Activated CD8-positive, alpha-beta memory T cell treated with anti-CD3 and anti-CD28 coated beads, Interleukin-2, amount 10 ng/mL, durations not matched to agents 7 days and 5 days (primary cell): Measurements from ENCODE around the gene HSDL2. TPM values are rescaled to one million over a fixed set of nuclear protein-coding genes. Genes with fewer than 3 reads are reported as not detected.

Experiments used
- ATAC-seq: fragments of 150-1000 bp; cut with Tn5 transposase; one replicate; pipeline ENCODE4 v1.10.0; 2021; ENCODE audit warnings: moderate library complexity
- CTCF ChIA-PET: fragments of 350-600 bp; sonication (Branson Sonifier 250); formaldehyde crosslinking; loops from one replicate; lab custom pipeline; 2021; ENCODE audit warnings: antibody characterized with exemption; lab: Charles Lee
- DNase-seq: peaks from one replicate; pipeline ENCODE4 v3.0.0-alpha.2; 2020
- H3K27ac Mint-ChIP-seq: one replicate; pipeline ENCODE4 v1.8.0; 2021; ENCODE audit warnings: mild to moderate bottlenecking, mixed read lengths
- H3K27me3 Mint-ChIP-seq: one replicate; pipeline ENCODE4 v1.8.0; 2021; ENCODE audit warnings: mixed read lengths
- H3K36me3 Mint-ChIP-seq: one replicate; pipeline ENCODE4 v1.8.0; 2021; ENCODE audit warnings: mild to moderate bottlenecking, mixed read lengths
- H3K4me1 Mint-ChIP-seq: one replicate; pipeline ENCODE4 v1.8.0; 2021; ENCODE audit warnings: mixed read lengths
- H3K4me3 Mint-ChIP-seq: one replicate; pipeline ENCODE4 v1.8.0; 2021; ENCODE audit warnings: mild to moderate bottlenecking, moderate library complexity, mixed read lengths
- H3K9me3 Mint-ChIP-seq: one replicate; pipeline ENCODE4 v1.8.0; 2022; ENCODE audit warnings: low read depth, mixed read lengths
- total RNA-seq, 2 experiments: library from RNA; stranded (reverse); gene quantifications; one replicate each; pipeline ENCODE4 v1.2.3, GENCODE V29; 2021

HSDL2 gene
- total RNA-seq: 10 to 100 TPM; 18.2 to 19.3 TPM

DNA sequence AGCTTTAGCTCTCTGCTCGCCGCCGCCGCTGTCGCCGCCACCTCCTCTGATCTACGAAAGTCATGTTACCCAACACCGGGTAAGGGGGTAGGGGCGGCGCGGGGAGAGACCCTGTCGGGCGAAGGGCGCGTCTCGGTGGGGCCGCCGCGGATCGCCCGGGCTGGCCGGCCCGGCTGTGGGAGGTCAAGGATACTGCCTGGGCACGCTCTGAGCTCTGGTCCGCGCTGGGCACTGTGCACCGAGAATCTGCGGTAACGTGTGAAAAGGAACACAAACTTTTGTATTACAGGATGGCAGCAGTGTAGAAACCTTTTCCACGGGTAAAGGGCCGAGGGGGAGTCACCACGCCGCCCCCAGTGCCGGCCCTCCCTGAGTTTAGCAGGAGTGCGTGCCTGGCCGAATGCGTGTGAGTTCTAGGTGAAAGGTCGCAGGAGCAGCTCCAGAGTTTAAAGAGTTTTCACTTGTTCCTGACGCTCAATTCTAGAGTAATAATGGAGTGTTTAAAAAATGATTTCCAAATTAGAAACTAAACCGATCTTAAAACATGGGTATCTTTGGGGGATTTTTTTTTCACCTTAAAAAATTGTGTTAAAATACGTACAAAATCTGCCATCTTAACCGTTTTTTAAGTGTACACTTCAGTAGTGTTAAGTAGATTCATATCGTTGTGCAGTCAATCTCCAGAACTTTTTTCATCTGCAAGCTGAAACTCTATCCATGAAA is at the start of gene HSDL2:
Gene HSDL2 (plus strand): TSS at position 7 of the 723 bp plus-strand sequence. CDS start 56 bp downstream, at position 63.
- Mint-ChIP-seq H3K36me3 (peaks cover 13% of the 10 kb centered on the region), H3K27ac (peak within 1 kb of the TSS; percentile 99), H3K9me3 (no peaks in the 10 kb centered on the region), H3K4me3 (peak within 1 kb of the TSS; percentile 90), H3K27me3 (no peaks in the 10 kb centered on the region), H3K4me1 (peaks cover 53% of the 10 kb centered on the region)
- ATAC-seq (no peak), DNase-seq (peak; percentile 61)
- CTCF ChIA-PET: interaction anchor here (0.9 to 2.9 kb wide), 14 partner anchors 14 to 338 kb away, joined by 3 to 18 read pairs (median 4); partner anchors contain the start of genes INIP and KIAA1958

- H3K36me3 Mint-ChIP-seq: peaks cover 11% of the 10 kb centered on the region
- DNase-seq (no peak), ATAC-seq (no peak)
- no peaks in the 10 kb centered on the region for H3K9me3 Mint-ChIP-seq
- H3K27ac Mint-ChIP-seq: peak overlapping the region; percentile 93
- CTCF ChIA-PET: interaction anchor here (1.0 to 3.6 kb wide), 9 partner anchors 14 to 234 kb away, joined by 3 to 27 read pairs (median 5); partner anchors contain the start of genes HSDL2 and SUSD1
- H3K4me1 Mint-ChIP-seq: peaks cover 42% of the 10 kb centered on the region
- H3K27me3 Mint-ChIP-seq: no peaks in the 10 kb centered on the region
- peak overlapping the region; percentile 89 for H3K4me3 Mint-ChIP-seq
Measured at GRCh38 chr9:112331674-112331952, 48.3 kb upstream of the HSDL2 start.

DNA sequence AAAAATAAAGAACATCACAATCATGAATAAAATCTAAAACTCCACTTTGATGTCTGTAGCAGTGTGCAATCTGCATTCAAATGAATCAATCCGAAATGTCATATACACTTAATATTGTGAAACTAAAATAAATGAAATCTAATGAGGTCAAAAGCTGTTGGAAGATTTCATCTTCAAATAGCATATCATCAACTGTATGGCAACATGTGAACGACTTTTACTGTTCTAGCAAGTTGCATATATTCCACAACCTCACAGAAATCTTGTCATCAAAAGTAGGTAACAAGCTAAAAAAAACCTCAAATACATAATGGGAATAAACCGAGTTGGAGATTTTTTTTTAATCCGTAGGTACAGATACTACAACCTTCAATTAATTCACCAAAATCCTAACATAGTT is 47.7 kb upstream of the HSDL2 start:
- H3K9me3 Mint-ChIP-seq: no peaks in the 10 kb centered on the region
- H3K27me3 Mint-ChIP-seq: no peaks in the 10 kb centered on the region
- peak overlapping the region; percentile 93 for H3K27ac Mint-ChIP-seq
- H3K4me1 Mint-ChIP-seq: peaks cover 40% of the 10 kb centered on the region
- no peak for ATAC-seq
- peaks cover 11% of the 10 kb centered on the region for H3K36me3 Mint-ChIP-seq
- H3K4me3 Mint-ChIP-seq: peak overlapping the region; percentile 89
- DNase-seq: no peak
- CTCF ChIA-PET: interaction anchor here (0.8 to 3.6 kb wide), 14 partner anchors 10 to 246 kb away, joined by 3 to 27 read pairs (median 5); partner anchors contain the start of genes HSDL2 and SUSD1

DNA sequence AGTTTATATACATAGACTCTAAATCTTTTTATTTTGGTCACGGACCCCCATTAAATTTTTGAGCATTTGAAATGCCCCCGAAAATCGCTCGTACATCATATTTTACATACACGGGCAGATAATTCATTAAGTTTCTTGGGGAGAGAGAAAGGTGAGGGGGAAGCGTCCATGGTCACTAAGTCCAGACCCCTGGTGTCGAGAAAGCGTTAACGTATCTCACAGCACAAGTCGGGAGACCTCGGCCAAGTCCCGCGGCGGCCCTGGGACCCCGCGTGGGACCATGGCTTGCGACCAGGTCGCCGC is 47.3 kb upstream of the HSDL2 start:
- Mint-ChIP-seq H3K4me1 (peaks cover 39% of the 10 kb centered on the region), H3K27ac (peak overlapping the region; percentile 93), H3K36me3 (peaks cover 11% of the 10 kb centered on the region), H3K4me3 (peak overlapping the region; percentile 89), H3K27me3 (no peaks in the 10 kb centered on the region), H3K9me3 (no peaks in the 10 kb centered on the region)
- no peak for ATAC-seq
- CTCF ChIA-PET: interaction anchor here (0.7 to 3.6 kb wide), 15 partner anchors 11 to 246 kb away, joined by 3 to 27 read pairs (median 5); partner anchors contain the start of gene SUSD1
- DNase-seq: no peak

- peak; percentile 89 for DNase-seq
- H3K9me3 Mint-ChIP-seq: no peaks in the 10 kb centered on the region
- H3K36me3 Mint-ChIP-seq: peaks cover 9% of the 10 kb centered on the region
- peak within 1 kb of the TSS; percentile 94 for H3K4me3 Mint-ChIP-seq
- peak; percentile 65 for ATAC-seq
- CTCF ChIA-PET: interaction anchor here (0.5 to 3.6 kb wide), 18 partner anchors 11 to 381 kb away, joined by 3 to 27 read pairs (median 5); partner anchors contain the start of gene SUSD1
- no peaks in the 10 kb centered on the region for H3K27me3 Mint-ChIP-seq
- H3K4me1 Mint-ChIP-seq: peaks cover 34% of the 10 kb centered on the region
- peak within 1 kb of the TSS; percentile 98 for H3K27ac Mint-ChIP-seq
Measured at GRCh38 chr9:112332977-112333638, 46.8 kb upstream of the HSDL2 start, which contains the start of gene PTBP3. Gene PTBP3, minus strand, starts transcription at chr9:112333619. Its CDS starts 35,754 bp downstream, at chr9:112297865.

DNA sequence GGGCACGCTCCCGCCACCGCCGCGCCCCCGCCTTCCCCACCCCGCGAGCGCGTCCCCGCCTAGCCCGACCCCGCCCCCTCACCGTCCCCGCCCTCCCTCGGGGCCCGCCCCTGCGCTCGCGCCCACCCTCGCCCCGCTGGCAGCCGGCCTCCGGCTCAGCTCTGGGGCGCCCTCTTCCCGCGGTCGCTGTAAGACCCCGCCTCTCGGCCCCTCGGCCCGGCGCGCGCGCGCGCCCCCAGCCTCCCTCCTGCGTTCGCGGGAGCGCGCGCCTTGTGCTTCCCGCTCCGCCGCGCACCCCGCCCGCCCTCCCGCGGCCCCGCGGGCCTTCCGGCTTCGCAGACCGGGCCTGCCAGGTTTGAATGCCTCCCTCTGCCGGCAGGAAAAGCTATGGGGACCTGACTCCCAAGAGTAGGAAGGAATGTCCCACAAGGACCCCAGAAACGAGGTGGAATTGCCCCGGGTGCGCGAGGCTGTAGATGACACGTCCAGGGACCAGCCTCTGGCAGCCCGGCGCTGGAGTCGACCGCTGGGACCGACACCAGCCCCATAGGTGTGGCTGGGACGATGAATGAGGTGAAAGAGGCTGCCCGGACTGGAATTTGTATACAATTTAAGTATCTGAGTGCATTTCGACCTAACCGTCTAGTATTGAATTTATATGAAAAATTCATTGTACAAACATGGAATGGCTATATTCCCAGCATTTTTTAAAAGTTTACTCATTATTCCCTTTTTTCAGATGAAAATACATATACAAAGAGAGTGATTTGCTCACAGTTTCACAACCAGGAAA is 46.1 kb upstream of the HSDL2 start:
- peak; percentile 84 for ATAC-seq
- Mint-ChIP-seq H3K27ac (peak overlapping the region; percentile 98), H3K36me3 (peaks cover 3% of the 10 kb centered on the region), H3K9me3 (no peaks in the 10 kb centered on the region), H3K4me1 (peaks cover 27% of the 10 kb centered on the region), H3K4me3 (peak overlapping the region; percentile 94), H3K27me3 (peaks cover 2% of the 10 kb centered on the region)
- CTCF ChIA-PET: interaction anchor here (0.5 to 3.6 kb wide), 12 partner anchors 12 to 380 kb away, joined by 3 to 27 read pairs (median 6); partner anchors contain the start of gene SUSD1
- peak; percentile 95 for DNase-seq

- H3K4me3 Mint-ChIP-seq: peak overlapping the region; percentile 94
- ATAC-seq: no peak
- peak overlapping the region; percentile 98 for H3K27ac Mint-ChIP-seq
Measured at GRCh38 chr9:112334432-112334841, 45.5 kb upstream of the HSDL2 start.

DNA sequence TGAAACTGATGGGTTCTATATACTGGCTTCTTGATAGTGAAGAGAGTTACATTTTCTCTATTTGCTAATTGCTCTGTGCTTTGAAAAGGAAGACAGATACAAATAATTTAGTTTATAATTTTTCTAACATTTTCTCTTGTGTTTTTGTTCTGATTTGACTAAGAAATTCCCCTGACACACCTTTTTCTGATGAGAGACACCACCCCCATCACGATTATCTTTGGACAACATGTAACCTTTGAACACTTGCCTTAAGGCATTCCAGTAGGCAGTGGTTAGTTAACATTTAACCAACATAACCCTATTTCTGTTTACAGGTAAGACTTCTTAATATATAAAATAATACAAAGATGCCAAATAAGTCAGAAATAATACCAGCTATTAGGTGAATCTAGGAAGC is 42.4 kb upstream of the HSDL2 start:
- Mint-ChIP-seq H3K4me1 (peaks cover 8% of the 10 kb centered on the region), H3K9me3 (no peaks in the 10 kb centered on the region), H3K4me3 (no peak overlapping the region), H3K27me3 (peaks cover 2% of the 10 kb centered on the region), H3K27ac (no peak overlapping the region), H3K36me3 (no peaks in the 10 kb centered on the region)
- no peak for ATAC-seq
- CTCF ChIA-PET: no interaction called here
- DNase-seq: no peak

More at GRCh38 chr9:112334432-112334841, 45.5 kb upstream of the HSDL2 start:
- Mint-ChIP-seq H3K36me3 (peaks cover 2% of the 10 kb centered on the region), H3K27me3 (peaks cover 2% of the 10 kb centered on the region), H3K4me1 (peaks cover 26% of the 10 kb centered on the region), H3K9me3 (no peaks in the 10 kb centered on the region)
- CTCF ChIA-PET: interaction anchor here (1.0 to 3.6 kb wide), 7 partner anchors 13 to 237 kb away, joined by 3 to 27 read pairs (median 12); partner anchors contain the start of genes HSDL2 and SUSD1
- peak; percentile 77 for DNase-seq

GRCh38 chr9:112338561-112338960 is 41.3 kb upstream of the HSDL2 start:
- Mint-ChIP-seq H3K9me3 (no peaks in the 10 kb centered on the region), H3K27ac (no peak overlapping the region), H3K4me3 (no peak overlapping the region), H3K4me1 (peaks cover 8% of the 10 kb centered on the region), H3K27me3 (peaks cover 2% of the 10 kb centered on the region), H3K36me3 (no peaks in the 10 kb centered on the region)
- no peak for DNase-seq
- ATAC-seq: no peak
- CTCF ChIA-PET: interaction anchor here (1.0 kb wide), 1 partner anchor 23 kb away, joined by 3 read pairs; no protein-coding TSS in a partner anchor

DNA sequence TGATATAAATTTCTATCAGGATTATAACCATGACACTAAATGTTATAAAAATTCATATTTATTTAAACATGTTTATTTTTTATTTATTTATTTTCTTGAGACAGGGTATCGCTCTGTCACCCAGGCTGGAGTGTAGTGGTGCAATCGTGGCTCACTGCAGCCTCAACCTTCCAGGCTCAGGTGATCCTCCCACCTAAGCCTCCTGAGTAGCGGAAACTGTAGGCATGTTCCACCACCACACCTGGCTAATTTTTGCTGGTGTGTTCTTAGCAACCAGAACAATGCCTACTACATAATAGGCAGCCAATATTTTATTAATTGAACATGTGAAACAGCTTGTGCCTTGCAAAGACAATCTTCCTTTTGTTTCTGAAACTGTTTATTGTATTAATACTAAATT is 40.0 kb upstream of the HSDL2 start:
- no peak for ATAC-seq
- CTCF ChIA-PET: no interaction called here
- Mint-ChIP-seq H3K36me3 (no peaks in the 10 kb centered on the region), H3K4me3 (no peak overlapping the region), H3K27me3 (peaks cover 2% of the 10 kb centered on the region), H3K27ac (no peak overlapping the region), H3K9me3 (no peaks in the 10 kb centered on the region), H3K4me1 (peaks cover 3% of the 10 kb centered on the region)
- DNase-seq: no peak

DNA sequence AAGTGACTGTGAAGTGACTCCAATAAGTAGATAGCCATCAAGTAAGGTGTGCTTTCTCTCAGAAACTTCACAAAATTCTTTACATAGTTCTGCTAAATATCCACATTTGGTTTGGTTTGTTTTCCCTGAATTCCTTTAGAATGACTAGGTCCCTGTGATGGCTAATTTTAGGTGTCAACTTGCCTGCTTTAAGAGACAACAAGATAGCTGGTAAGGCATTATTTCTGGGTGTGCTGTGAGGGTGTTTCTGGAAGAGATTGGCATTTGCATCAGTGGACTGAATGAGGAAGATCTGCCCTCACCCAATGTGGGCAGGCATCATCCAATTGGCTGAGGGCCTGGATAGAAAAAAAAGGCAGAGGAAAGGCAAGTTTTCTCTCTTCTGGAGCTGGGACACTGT is 38.2 kb upstream of the HSDL2 start:
- no peak for DNase-seq
- CTCF ChIA-PET: interaction anchor here (1.5 kb wide), 1 partner anchor 248 kb away, joined by 4 read pairs; no protein-coding TSS in a partner anchor

DNA sequence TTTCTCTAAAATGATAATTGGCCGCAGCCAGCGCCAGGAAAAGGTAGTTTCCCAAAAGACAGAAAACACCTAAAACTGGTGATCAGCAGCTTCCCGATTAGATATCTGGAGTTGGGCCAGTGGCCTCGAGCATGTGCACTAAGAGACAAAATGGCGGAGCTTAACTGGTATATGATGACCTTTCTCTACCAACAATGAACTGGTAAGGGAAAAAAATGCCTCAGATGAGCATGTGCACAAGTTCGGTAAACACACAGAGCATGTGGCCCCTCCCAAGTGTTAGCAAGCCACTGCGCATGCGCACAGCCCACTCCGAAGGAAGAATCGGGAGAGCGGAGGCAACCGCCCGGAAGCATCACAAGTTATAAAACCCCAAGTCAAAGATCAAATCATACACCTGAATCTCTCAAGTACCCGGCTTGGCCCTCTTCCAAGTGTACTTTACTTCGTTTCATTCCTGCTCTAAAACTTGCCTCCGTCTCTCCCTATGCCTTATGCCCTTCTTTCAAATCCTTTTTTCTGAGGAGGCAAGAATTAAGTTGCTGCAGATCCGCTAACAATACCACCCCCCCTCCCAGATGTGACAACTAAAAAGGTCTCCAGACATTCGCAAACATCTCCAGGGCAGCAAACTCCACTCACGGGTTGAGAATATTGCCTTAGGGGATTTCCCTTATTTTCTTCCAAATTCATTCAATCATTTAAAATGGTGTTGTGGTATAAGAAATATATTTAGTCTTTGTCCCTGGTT is 31.5 kb upstream of the HSDL2 start:
- peak; percentile 75 for ATAC-seq
- peaks cover 10% of the 10 kb centered on the region for H3K4me1 Mint-ChIP-seq
- no peaks in the 10 kb centered on the region for H3K9me3 Mint-ChIP-seq
- peaks cover 4% of the 10 kb centered on the region for H3K36me3 Mint-ChIP-seq
- peak; percentile 84 for DNase-seq
- CTCF ChIA-PET: interaction anchor here (0.6 to 1.4 kb wide), 3 partner anchors 14 to 469 kb away, joined by 3 to 4 read pairs (median 3); no protein-coding TSS in a partner anchor
- H3K27ac Mint-ChIP-seq: peak overlapping the region; percentile 79
- H3K27me3 Mint-ChIP-seq: peaks cover 3% of the 10 kb centered on the region
- H3K4me3 Mint-ChIP-seq: peak overlapping the region; percentile 67

More for the DNA sequence above, 38.2 kb upstream of the HSDL2 start:
- Mint-ChIP-seq H3K27me3 (peaks cover 2% of the 10 kb centered on the region), H3K4me1 (no peaks in the 10 kb centered on the region), H3K4me3 (no peak overlapping the region), H3K36me3 (no peaks in the 10 kb centered on the region), H3K9me3 (no peaks in the 10 kb centered on the region), H3K27ac (no peak overlapping the region)
- ATAC-seq: no peak
